H1 (cell line): Measurements from ENCODE around the gene ZNF619. TPM values are rescaled to one million over a fixed set of nuclear protein-coding genes. Genes with fewer than 3 reads are reported as not detected.

Source experiments
- CTCF ChIA-PET: fragments of 300-600 bp; sonication (Branson Sonifier 250); formaldehyde crosslinking; loops from one replicate; lab custom pipeline; 2021; ENCODE audit not compliant: partially characterized antibody; lab: Charles Lee
- POLR2A ChIA-PET: fragments of 300-600 bp; sonication (Branson Sonifier 250); formaldehyde crosslinking; loops from one replicate; lab custom pipeline; 2021; ENCODE audit warnings: inconsistent platforms; ENCODE audit not compliant: partially characterized antibody; lab: Charles Lee
- DNase-seq, 2 experiments: peaks; one replicate each; pipeline versions ENCODE4 v3.0.0 to v3.0.0-alpha.2; 2010 to 2022; ENCODE audit warnings: low spot score in 2 of 2, low read depth in 1 of 2, mixed read lengths in 1 of 2
- FAIRE-seq: peaks from 2 replicates; lab custom pipeline; 2011; peaks lifted over from hg19 to GRCh38; lab: Jason Lieb, UNC
- H2AFZ ChIP-seq: 2 replicates; pipeline ENCODE4 v1.8.1; 2012; ENCODE audit warnings: low read length, inconsistent platforms
- H2AK5ac ChIP-seq: 2 replicates; pipeline ENCODE4 v1.6.1; 2013; ENCODE audit warnings: low read depth, low read length
- H2BK120ac ChIP-seq: replicated peaks from 2 replicates; pipeline ENCODE3; 2013; ENCODE audit warnings: low read depth, low read length, inconsistent platforms
- H2BK12ac ChIP-seq: 2 replicates; pipeline ENCODE4 v1.6.1; 2013; ENCODE audit warnings: low read depth, low read length
- H2BK15ac ChIP-seq: 2 replicates; pipeline ENCODE4 v1.6.1; 2013; ENCODE audit warnings: low read length
- H2BK20ac ChIP-seq: 2 replicates; pipeline ENCODE4 v1.6.1; 2013; ENCODE audit warnings: low read length
- H2BK5ac ChIP-seq: 2 replicates; pipeline ENCODE4 v1.6.1; 2013; ENCODE audit warnings: low read depth, low read length
- H3K14ac ChIP-seq: 2 replicates; pipeline ENCODE4 v1.6.1; 2013; ENCODE audit warnings: inconsistent platforms; ENCODE audit not compliant: insufficient read length
- H3K18ac ChIP-seq: 2 replicates; pipeline ENCODE4 v1.6.1; 2013; ENCODE audit warnings: low read length; ENCODE audit errors: extremely low read depth
- H3K23ac ChIP-seq: 2 replicates; pipeline ENCODE4 v1.6.1; 2013; ENCODE audit warnings: inconsistent platforms; ENCODE audit not compliant: insufficient read length
- H3K23me2 ChIP-seq: 2 replicates; pipeline ENCODE4 v1.6.1; 2013; ENCODE audit warnings: low read depth, low read length
- H3K27ac ChIP-seq: 2 replicates; pipeline ENCODE4 v1.6.1; 2011; ENCODE audit warnings: low read depth, low read length, inconsistent platforms
- H3K27me3 ChIP-seq, 4 experiments: replicated peaks in 1 of 4; 1 replicate in 1 of 4; 2 replicates in 3 of 4; pipeline versions ENCODE4 v1.6.1 to v1.8.1; 2011 to 2013; ENCODE audit warnings: low read length in 3 of 4, mild to moderate bottlenecking in 3 of 4, inconsistent platforms in 2 of 4, mixed read lengths in 2 of 4, moderate library complexity in 1 of 4; ENCODE audit not compliant: control insufficient read depth in 3 of 4, insufficient read depth in 3 of 4; ENCODE audit errors: extremely low read depth in 1 of 4
- H3K36me3 ChIP-seq, 4 experiments: 2 replicates each; pipeline versions ENCODE4 v1.6.1 to v1.8.1; 2011 to 2013; ENCODE audit warnings: mild to moderate bottlenecking in 4 of 4, low read length in 3 of 4, moderate library complexity in 2 of 4, control low read depth in 1 of 4, inconsistent platforms in 1 of 4; ENCODE audit not compliant: insufficient read depth in 4 of 4, control insufficient read depth in 2 of 4
- H3K4ac ChIP-seq: replicated peaks from 2 replicates; pipeline ENCODE3; 2013; ENCODE audit warnings: low read length, low read depth, mixed read lengths, inconsistent platforms; ENCODE audit not compliant: insufficient read length
- H3K4me1 ChIP-seq, 4 experiments: replicated peaks in 1 of 4; 1 replicate in 1 of 4; 2 replicates in 3 of 4; pipeline versions ENCODE4 v1.6.1 to v1.8.1; 2011 to 2013; ENCODE audit warnings: low read length in 3 of 4, inconsistent platforms in 2 of 4, mixed read lengths in 1 of 4; ENCODE audit not compliant: insufficient read depth in 4 of 4, control insufficient read depth in 3 of 4
- H3K4me2 ChIP-seq, 2 experiments: 2 replicates each; pipeline versions ENCODE4 v1.6.1 to v1.8.1; 2011 to 2013; ENCODE audit warnings: low read depth in 2 of 2, low read length in 2 of 2, control low read depth in 1 of 2, inconsistent platforms in 1 of 2, mild to moderate bottlenecking in 1 of 2; ENCODE audit not compliant: insufficient read depth in 1 of 2
- H3K4me3 ChIP-seq, 4 experiments: fragments of 200-600, 300-600 bp in 1 of 4; sonication (generic), shearing (Covaris generic), sonication (Bioruptor Twin) in 1 of 4; 2 replicates each; pipeline versions ENCODE4 v1.5.1 to v1.8.1; 2011 to 2016; ENCODE audit warnings: low read length in 4 of 4, low read depth in 3 of 4, control low read depth in 2 of 4, inconsistent platforms in 2 of 4, mild to moderate bottlenecking in 2 of 4, mixed read lengths in 1 of 4, moderate library complexity in 1 of 4; ENCODE audit not compliant: insufficient read depth in 2 of 4; ENCODE audit errors: extremely low read depth in 1 of 4
- H3K56ac ChIP-seq: replicated peaks from 2 replicates; pipeline ENCODE3; 2013; ENCODE audit warnings: low read depth, mild to moderate bottlenecking, mixed read lengths, low read length, inconsistent platforms; ENCODE audit not compliant: insufficient read length
- H3K79me1 ChIP-seq: 2 replicates; pipeline ENCODE4 v1.6.1; 2013; ENCODE audit warnings: low read depth, low read length, control low read depth
- H3K79me2 ChIP-seq, 2 experiments: 2 replicates each; pipeline versions ENCODE4 v1.6.1 to v1.8.1; 2012 to 2013; ENCODE audit warnings: low read length in 2 of 2, mild to moderate bottlenecking in 2 of 2, inconsistent platforms in 1 of 2; ENCODE audit not compliant: insufficient read depth in 2 of 2, control insufficient read depth in 1 of 2
- H3K9ac ChIP-seq, 4 experiments: replicated peaks in 1 of 4; 1 replicate in 1 of 4; 2 replicates in 3 of 4; pipeline versions ENCODE4 v1.6.1 to v1.8.1; 2011 to 2013; ENCODE audit warnings: low read depth in 3 of 4, low read length in 3 of 4, control low read depth in 2 of 4, mild to moderate bottlenecking in 2 of 4, moderate library complexity in 2 of 4, inconsistent platforms in 1 of 4; ENCODE audit errors: extremely low read depth in 1 of 4
- H3K9me3 ChIP-seq, 2 experiments: 2 replicates each; pipeline versions ENCODE4 v1.6.1 to v1.8.1; 2012 to 2013; ENCODE audit warnings: mild to moderate bottlenecking in 2 of 2, moderate library complexity in 2 of 2, control low read depth in 1 of 2, inconsistent platforms in 1 of 2, low read depth in 1 of 2, low read length in 1 of 2, mixed read lengths in 1 of 2; ENCODE audit not compliant: insufficient read depth in 2 of 2
- H4K20me1 ChIP-seq, 2 experiments: replicated peaks in 1 of 2; 2 replicates each; pipeline versions ENCODE3 to v1.8.1; 2011 to 2013; ENCODE audit warnings: inconsistent platforms in 2 of 2, low read length in 2 of 2, mild to moderate bottlenecking in 1 of 2; ENCODE audit not compliant: insufficient read depth in 2 of 2, control insufficient read depth in 1 of 2
- H4K5ac ChIP-seq: 2 replicates; pipeline ENCODE4 v1.6.1; 2013; ENCODE audit warnings: low read length, low read depth, mixed read lengths, inconsistent platforms; ENCODE audit not compliant: insufficient read length
- H4K8ac ChIP-seq: 2 replicates; pipeline ENCODE4 v1.8.0; 2013; ENCODE audit warnings: mild to moderate bottlenecking, moderate library complexity, low read length, inconsistent platforms; ENCODE audit not compliant: insufficient read depth; ENCODE audit errors: extremely low read depth
- H4K91ac ChIP-seq: replicated peaks from 2 replicates; pipeline ENCODE3; 2013; ENCODE audit warnings: low read length, mixed read lengths, inconsistent platforms; ENCODE audit not compliant: insufficient read length
- HDAC2 ChIP-seq, 2 experiments: fragments of 300-600 bp in 1 of 2; sonication (generic) in 1 of 2; IDR thresholded peaks; 2 replicates each; pipeline ENCODE4 v1.6.1; 2011 to 2012; ENCODE audit warnings: low read depth in 2 of 2, low read length in 2 of 2, mild to moderate bottlenecking in 2 of 2, moderate library complexity in 2 of 2, borderline replicate concordance in 1 of 2, inconsistent platforms in 1 of 2
- NANOG ChIP-seq: IDR thresholded peaks from 2 replicates; pipeline ENCODE4 v1.6.1; 2011; ENCODE audit warnings: low read length, low read depth, mild to moderate bottlenecking, inconsistent platforms; ENCODE audit not compliant: insufficient read depth, poor library complexity, severe bottlenecking
- POLR2AphosphoS5 ChIP-seq: IDR thresholded peaks from 2 replicates; pipeline ENCODE4 v1.6.1; 2011; ENCODE audit warnings: low read depth, low read length
- RBBP5 ChIP-seq: IDR thresholded peaks from 2 replicates; pipeline ENCODE4 v1.7.1; 2012; ENCODE audit warnings: low read depth, mild to moderate bottlenecking, inconsistent platforms, low read length, moderate library complexity, borderline replicate concordance
- TCF12 ChIP-seq: IDR thresholded peaks from 2 replicates; pipeline ENCODE4 v1.6.1; 2011; ENCODE audit warnings: low read depth, mild to moderate bottlenecking, low read length
- YY1 ChIP-seq: IDR thresholded peaks from 2 replicates; pipeline ENCODE4 v1.6.1; 2011; ENCODE audit warnings: low read depth, mild to moderate bottlenecking, low read length
- WGBS, 2 experiments: shearing (Covaris generic) in 1 of 2; methylation state at CpG; one replicate each; pipeline versions ENCODE4 v1.1.6 to v1.1.7; 2013 to 2015; ENCODE audit warnings: low lambda C conversion rate in 2 of 2, mixed read lengths in 2 of 2, inconsistent platforms in 1 of 2, low coverage in 1 of 2, missing lambda C conversion rate in 1 of 2; ENCODE audit not compliant: insufficient replicate concordance in 2 of 2, insufficient coverage in 1 of 2, insufficient read length in 1 of 2; ENCODE audit errors: extremely low coverage in 1 of 2, missing lambda C conversion rate in 1 of 2; 5-methylcytosine and 5-hydroxymethylcytosine counted together
- polyA plus RNA-seq, 7 experiments: library from polyadenylated mRNA; depleted of rRNA in 3 of 7; stranded (reverse) in 5 of 7; unstranded in 2 of 7; fragments of >200 nt in 5 of 7; fragments of 200-250 nt in 2 of 7; gene quantifications; 1 replicate in 5 of 7; 2 replicates in 1 of 7; 4 replicates in 1 of 7; pipeline versions ENCODE4 v1.2.1 to v1.2.3, GENCODE V29; 2011 to 2013; ENCODE audit warnings: missing spikeins in 2 of 7, mixed read lengths in 2 of 7
- total RNA-seq: library from RNA; stranded (reverse); fragmentation: NEBNext Ultra II Directional; extraction: Animal tissue kit (Norgen Biotek cat#: 25700); gene quantifications from 2 replicates; pipeline ENCODE4 v1.2.1, GENCODE V29; 2021

Gene ZNF619
- total and polyA plus RNA-seq, 2 of the 8 experiments (the other 6 are each of a cell fraction or from before 2014, with no cell fraction given), result 2.3 to 8.2 TPM

DNA sequence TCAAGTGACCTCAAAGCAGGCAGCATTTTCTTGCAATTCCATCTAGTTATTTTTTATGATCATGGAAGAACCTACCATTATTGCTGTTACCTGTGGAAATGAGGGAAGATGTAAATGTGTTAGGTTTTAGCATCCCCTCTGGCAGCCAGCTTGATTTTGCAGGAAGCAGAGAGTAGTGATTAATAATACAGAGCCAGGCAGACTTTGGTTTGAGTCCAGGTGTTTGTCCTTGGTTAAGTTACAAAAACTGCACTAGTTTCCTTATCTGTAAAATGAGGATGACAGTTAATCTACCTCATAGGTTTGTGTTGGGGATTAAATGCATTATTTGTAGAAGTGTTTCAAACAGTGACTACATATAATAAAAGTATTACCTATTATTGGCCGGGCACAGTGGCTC lies 41.1 kb downstream of the ZNF619 start:
- Histone ChIP-seq H3K9ac (no peak overlapping the region), H4K8ac (no peak overlapping the region), H3K23ac (no peak overlapping the region), H3K4ac (no peak overlapping the region), H3K4me2 (no peak overlapping the region), H4K5ac (no peak overlapping the region), H3K4me1 (no peaks in the 10 kb centered on the region), H2BK20ac (no peak overlapping the region), H2BK5ac (no peak overlapping the region), H3K18ac (no peak overlapping the region), H3K79me1 (no peaks in the 10 kb centered on the region), H4K20me1 (no peaks in the 10 kb centered on the region), H2BK120ac (no peak overlapping the region), H3K14ac (no peak overlapping the region), H2BK12ac (no peak overlapping the region), H3K79me2 (no peaks in the 10 kb centered on the region), H3K9me3 (no peaks in the 10 kb centered on the region), H4K91ac (no peak overlapping the region), H3K56ac (no peak overlapping the region), H2BK15ac (no peak overlapping the region), H3K27ac (no peak overlapping the region), H3K4me3 (no peak overlapping the region), H3K23me2 (no peaks in the 10 kb centered on the region; the same call in 1 of the 2 replicates), H2AFZ (no peak overlapping the region), H3K27me3 (no peaks in the 10 kb centered on the region), H3K36me3 (peaks cover 3 to 24% (median 14%) of the 10 kb centered on the region in 4 experiments; a peak in 7 of 8 replicates), H2AK5ac (no peak overlapping the region)
- POLR2A ChIA-PET, result no interaction called here
- WGBS, 2 experiments, result 94% methylated on average over 1 of the region's 1 CpG; no CpG with 5 or more reads in 1 of the 2 experiments
- no peak for FAIRE-seq
- DNase-seq, result no peak
- TF ChIP-seq POLR2AphosphoS5 (no peak), HDAC2 (IDR thresholded peaks at IDR 0.05; ENCODE audit: borderline replicate concordance in 1 of 2, low read depth in 2 of 2, low read length in 2 of 2) (no peak), NANOG (no peak), YY1 (no peak), TCF12 (no peak), RBBP5 (no peak)
- CTCF ChIA-PET, result no interaction called here
